Spleen (tissue), 7 donors: ENCODE results near the gene ASMT.

Source experiments
- POLR2A ChIP-seq, 3 donors: fragments of 450-650 bp; IDR thresholded peaks; one replicate each; pipeline ENCODE4 v1.5.1; 2017; ENCODE audit warnings: antibody characterized with exemption in 3 of 3, mild to moderate bottlenecking in 1 of 3
- POLR2AphosphoS5 ChIP-seq, 3 donors: sonication (generic); formaldehyde crosslinking; IDR thresholded peaks; one replicate each; pipeline ENCODE4 v1.5.1; 2017; ENCODE audit warnings: antibody characterized with exemption in 3 of 3
- TF ChIP-seq, protein P1 (sequence below), 11 experiments: fragments of 200-600 bp in 7 of 11; fragments of 450-650 bp in 4 of 11; sonication (generic) in 4 of 11; IDR thresholded peaks in 8 of 11; conservative IDR thresholded peaks in 3 of 11; 1 replicate in 7 of 11; 2 replicates in 4 of 11; pipeline versions ENCODE4 v1.4.0 to v1.8.0; 2016 to 2021; ENCODE audit warnings: antibody characterized with exemption in 11 of 11, inconsistent platforms in 4 of 11, mild to moderate bottlenecking in 1 of 11
- donor health status: DM: no; HTN: no; CAD: no; lungs with moderate emphysema.
- donor health status: DM: no; HTN: no; CAD: no.
- donor health status: DM: no; HTN: no; CAD: no.

DNA sequence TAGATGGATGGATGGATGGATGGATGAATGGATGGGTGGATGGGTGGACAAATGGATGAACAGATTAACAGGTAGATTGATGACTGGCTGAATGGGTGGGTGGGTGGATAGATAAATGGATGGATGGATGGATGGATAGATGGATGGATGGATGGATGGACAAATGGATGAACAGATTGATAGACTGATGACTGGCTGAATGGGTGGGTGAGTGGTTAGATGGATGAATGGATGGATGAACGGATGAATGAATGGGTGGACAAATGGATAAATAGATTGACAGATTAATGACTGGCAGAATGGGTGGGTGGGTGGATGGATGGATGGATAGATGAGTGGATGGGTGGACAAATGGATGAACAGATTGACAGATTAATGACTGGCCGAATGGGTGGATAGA lies 37.0 kb upstream of the ASMT start:
- TF ChIP-seq, protein P1, sequence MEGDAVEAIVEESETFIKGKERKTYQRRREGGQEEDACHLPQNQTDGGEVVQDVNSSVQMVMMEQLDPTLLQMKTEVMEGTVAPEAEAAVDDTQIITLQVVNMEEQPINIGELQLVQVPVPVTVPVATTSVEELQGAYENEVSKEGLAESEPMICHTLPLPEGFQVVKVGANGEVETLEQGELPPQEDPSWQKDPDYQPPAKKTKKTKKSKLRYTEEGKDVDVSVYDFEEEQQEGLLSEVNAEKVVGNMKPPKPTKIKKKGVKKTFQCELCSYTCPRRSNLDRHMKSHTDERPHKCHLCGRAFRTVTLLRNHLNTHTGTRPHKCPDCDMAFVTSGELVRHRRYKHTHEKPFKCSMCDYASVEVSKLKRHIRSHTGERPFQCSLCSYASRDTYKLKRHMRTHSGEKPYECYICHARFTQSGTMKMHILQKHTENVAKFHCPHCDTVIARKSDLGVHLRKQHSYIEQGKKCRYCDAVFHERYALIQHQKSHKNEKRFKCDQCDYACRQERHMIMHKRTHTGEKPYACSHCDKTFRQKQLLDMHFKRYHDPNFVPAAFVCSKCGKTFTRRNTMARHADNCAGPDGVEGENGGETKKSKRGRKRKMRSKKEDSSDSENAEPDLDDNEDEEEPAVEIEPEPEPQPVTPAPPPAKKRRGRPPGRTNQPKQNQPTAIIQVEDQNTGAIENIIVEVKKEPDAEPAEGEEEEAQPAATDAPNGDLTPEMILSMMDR (IDR thresholded peaks at IDR 0.05 in 8 of 11, conservative IDR thresholded peaks at IDR 0.05 in 3 of 11): no peak
- TF ChIP-seq POLR2A (IDR thresholded peaks at IDR 0.05) (no peak), POLR2AphosphoS5 (IDR thresholded peaks at IDR 0.05) (no peak)
